HepG2 (cell line): ENCODE results near the gene PDLIM4. TPM values are rescaled to one million over a fixed set of nuclear protein-coding genes. Genes with fewer than 3 reads are reported as not detected.

ENCODE experiments used
- EED ChIP-seq: sonication (generic); formaldehyde crosslinking; IDR thresholded peaks from 2 replicates; pipeline ENCODE4 v1.5.0; 2020; ENCODE audit warnings: mild to moderate bottlenecking, missing genetic modification reagents
- MXD1 ChIP-seq: sonication (generic); formaldehyde crosslinking; IDR thresholded peaks from 2 replicates; pipeline ENCODE4 v1.4.0; 2020; ENCODE audit warnings: mild to moderate bottlenecking, missing genetic modification reagents
- SP1 ChIP-seq, 2 experiments: fragments of 450-650 bp in 1 of 2; sonication (generic) in 1 of 2; formaldehyde crosslinking in 1 of 2; IDR thresholded peaks; 2 replicates each; pipeline versions ENCODE4 v1.4.0 to v1.6.1; 2016 to 2020; ENCODE audit warnings: missing genetic modification reagents in 1 of 2
- YY1 ChIP-seq: IDR thresholded peaks from 2 replicates; pipeline ENCODE4 v1.6.1; 2011; ENCODE audit warnings: low read length, low read depth, moderate library complexity, mild to moderate bottlenecking; ENCODE audit not compliant: insufficient read depth, insufficient replicate concordance
- ZEB1 ChIP-seq: IDR thresholded peaks from 2 replicates; pipeline ENCODE4 v1.6.1; 2012; ENCODE audit warnings: mild to moderate bottlenecking, low read depth, inconsistent platforms; ENCODE audit not compliant: insufficient replicate concordance
- ZNF230 ChIP-seq: sonication (generic); formaldehyde crosslinking; IDR thresholded peaks from 2 replicates; pipeline ENCODE4 v1.4.0; 2020; ENCODE audit warnings: mild to moderate bottlenecking, missing genetic modification reagents
- ZNF264 ChIP-seq: sonication (generic); formaldehyde crosslinking; IDR thresholded peaks from 2 replicates; pipeline ENCODE4 v1.4.0; 2020; ENCODE audit warnings: missing genetic modification reagents
- ZNF441 ChIP-seq: sonication (generic); formaldehyde crosslinking; IDR thresholded peaks from 2 replicates; pipeline ENCODE4 v1.7.0; 2021; ENCODE audit warnings: missing genetic modification reagents, borderline replicate concordance
- ZNF446 ChIP-seq: sonication (generic); formaldehyde crosslinking; IDR thresholded peaks from 2 replicates; pipeline ENCODE4 v1.5.0; 2020; ENCODE audit warnings: mild to moderate bottlenecking, missing genetic modification reagents
- ZNF451 ChIP-seq: sonication (generic); formaldehyde crosslinking; IDR thresholded peaks from 2 replicates; pipeline ENCODE4 v1.5.0; 2020; ENCODE audit warnings: mild to moderate bottlenecking, missing genetic modification reagents
- ZNF556 ChIP-seq: sonication (generic); formaldehyde crosslinking; IDR thresholded peaks from 2 replicates; pipeline ENCODE4 v1.4.0; 2020; ENCODE audit warnings: mild to moderate bottlenecking, missing genetic modification reagents, borderline replicate concordance
- ZSCAN9 ChIP-seq: IDR thresholded peaks from 2 replicates; pipeline ENCODE4 v1.6.1; 2016; ENCODE audit warnings: borderline replicate concordance
- polyA plus RNA-seq, 8 experiments: library from polyadenylated mRNA; depleted of rRNA in 3 of 8; stranded (reverse) in 7 of 8; unstranded in 1 of 8; fragments of >200 nt; fragmentation: Illumina TruSeq in 4 of 8; extraction: Trizol in 4 of 8; gene quantifications; 2 replicates each; pipeline versions ENCODE4 v1.2.1 to v1.2.3, GENCODE V29; 2011 to 2016; ENCODE audit warnings: low read depth in 4 of 8, missing spikeins in 1 of 8, mixed read lengths in 1 of 8; ENCODE audit not compliant: insufficient read depth in 1 of 8
- total RNA-seq, 5 experiments: library from RNA; depleted of rRNA; stranded (reverse); fragments of >200 nt; fragmentation: Illumina TruSeq; extraction: Trizol; gene quantifications; 2 replicates each; pipeline ENCODE4 v1.2.3, GENCODE V29; 2016; ENCODE audit warnings: low read depth in 1 of 5
- TF ChIP-seq, protein P1 (sequence below): sonication (generic); formaldehyde crosslinking; IDR thresholded peaks from 2 replicates; pipeline ENCODE4 v1.4.0; 2020; ENCODE audit warnings: missing genetic modification reagents
- TF ChIP-seq, protein P2 (sequence below): sonication (generic); formaldehyde crosslinking; IDR thresholded peaks from 2 replicates; pipeline ENCODE4 v1.5.0; 2020; ENCODE audit warnings: mild to moderate bottlenecking, missing genetic modification reagents, borderline replicate concordance
- TF ChIP-seq, protein P3 (sequence below): sonication (generic); formaldehyde crosslinking; IDR thresholded peaks from 2 replicates; pipeline ENCODE4 v1.5.1; 2020; ENCODE audit warnings: mild to moderate bottlenecking, missing genetic modification reagents, moderate library complexity
- TF ChIP-seq, protein P4 (sequence below): sonication (generic); formaldehyde crosslinking; IDR thresholded peaks from 2 replicates; pipeline ENCODE4 v1.8.0; 2022; ENCODE audit warnings: mild to moderate bottlenecking, missing genetic modification reagents, moderate library complexity

Gene PDLIM4
- total and polyA plus RNA-seq, 2 of the 13 experiments (the other 11 are each of a cell fraction or from before 2014, with no cell fraction given), result 1.1 to 2.3 TPM

- TF ChIP-seq, protein P1, sequence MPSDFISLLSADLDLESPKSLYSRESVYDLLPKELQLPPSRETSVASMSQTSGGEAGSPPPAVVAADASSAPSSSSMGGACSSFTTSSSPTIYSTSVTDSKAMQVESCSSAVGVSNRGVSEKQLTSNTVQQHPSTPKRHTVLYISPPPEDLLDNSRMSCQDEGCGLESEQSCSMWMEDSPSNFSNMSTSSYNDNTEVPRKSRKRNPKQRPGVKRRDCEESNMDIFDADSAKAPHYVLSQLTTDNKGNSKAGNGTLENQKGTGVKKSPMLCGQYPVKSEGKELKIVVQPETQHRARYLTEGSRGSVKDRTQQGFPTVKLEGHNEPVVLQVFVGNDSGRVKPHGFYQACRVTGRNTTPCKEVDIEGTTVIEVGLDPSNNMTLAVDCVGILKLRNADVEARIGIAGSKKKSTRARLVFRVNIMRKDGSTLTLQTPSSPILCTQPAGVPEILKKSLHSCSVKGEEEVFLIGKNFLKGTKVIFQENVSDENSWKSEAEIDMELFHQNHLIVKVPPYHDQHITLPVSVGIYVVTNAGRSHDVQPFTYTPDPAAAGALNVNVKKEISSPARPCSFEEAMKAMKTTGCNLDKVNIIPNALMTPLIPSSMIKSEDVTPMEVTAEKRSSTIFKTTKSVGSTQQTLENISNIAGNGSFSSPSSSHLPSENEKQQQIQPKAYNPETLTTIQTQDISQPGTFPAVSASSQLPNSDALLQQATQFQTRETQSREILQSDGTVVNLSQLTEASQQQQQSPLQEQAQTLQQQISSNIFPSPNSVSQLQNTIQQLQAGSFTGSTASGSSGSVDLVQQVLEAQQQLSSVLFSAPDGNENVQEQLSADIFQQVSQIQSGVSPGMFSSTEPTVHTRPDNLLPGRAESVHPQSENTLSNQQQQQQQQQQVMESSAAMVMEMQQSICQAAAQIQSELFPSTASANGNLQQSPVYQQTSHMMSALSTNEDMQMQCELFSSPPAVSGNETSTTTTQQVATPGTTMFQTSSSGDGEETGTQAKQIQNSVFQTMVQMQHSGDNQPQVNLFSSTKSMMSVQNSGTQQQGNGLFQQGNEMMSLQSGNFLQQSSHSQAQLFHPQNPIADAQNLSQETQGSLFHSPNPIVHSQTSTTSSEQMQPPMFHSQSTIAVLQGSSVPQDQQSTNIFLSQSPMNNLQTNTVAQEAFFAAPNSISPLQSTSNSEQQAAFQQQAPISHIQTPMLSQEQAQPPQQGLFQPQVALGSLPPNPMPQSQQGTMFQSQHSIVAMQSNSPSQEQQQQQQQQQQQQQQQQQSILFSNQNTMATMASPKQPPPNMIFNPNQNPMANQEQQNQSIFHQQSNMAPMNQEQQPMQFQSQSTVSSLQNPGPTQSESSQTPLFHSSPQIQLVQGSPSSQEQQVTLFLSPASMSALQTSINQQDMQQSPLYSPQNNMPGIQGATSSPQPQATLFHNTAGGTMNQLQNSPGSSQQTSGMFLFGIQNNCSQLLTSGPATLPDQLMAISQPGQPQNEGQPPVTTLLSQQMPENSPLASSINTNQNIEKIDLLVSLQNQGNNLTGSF, result peak; percentile 33; the same call in 1 of the 2 replicates
- TF ChIP-seq ZNF264 (CRISPR knock-in tag) (no peak), SP1 (IDR thresholded peaks at IDR 0.05) (no peak), SP1 (CRISPR knock-in tag; IDR thresholded peaks at IDR 0.05) (peak; percentile 55), ZSCAN9 (CRISPR knock-in tag) (no peak), ZNF441 (CRISPR knock-in tag) (peak; percentile 61; the same call in 1 of the 2 replicates), ZNF230 (no peak; the same call in 1 of the 2 replicates), ZNF451 (peak; percentile 81; the same call in 1 of the 2 replicates), EED (CRISPR knock-in tag) (peak; percentile 56; the same call in 1 of the 2 replicates), ZNF446 (CRISPR knock-in tag) (peak; percentile 88; the same call in 1 of the 2 replicates), ZNF556 (peak; percentile 74; the same call in 1 of the 2 replicates), MXD1 (CRISPR knock-in tag) (no peak; the same call in 1 of the 2 replicates), YY1 (peak; percentile 65), ZEB1 (peak; percentile 7)
- TF ChIP-seq, protein P2, sequence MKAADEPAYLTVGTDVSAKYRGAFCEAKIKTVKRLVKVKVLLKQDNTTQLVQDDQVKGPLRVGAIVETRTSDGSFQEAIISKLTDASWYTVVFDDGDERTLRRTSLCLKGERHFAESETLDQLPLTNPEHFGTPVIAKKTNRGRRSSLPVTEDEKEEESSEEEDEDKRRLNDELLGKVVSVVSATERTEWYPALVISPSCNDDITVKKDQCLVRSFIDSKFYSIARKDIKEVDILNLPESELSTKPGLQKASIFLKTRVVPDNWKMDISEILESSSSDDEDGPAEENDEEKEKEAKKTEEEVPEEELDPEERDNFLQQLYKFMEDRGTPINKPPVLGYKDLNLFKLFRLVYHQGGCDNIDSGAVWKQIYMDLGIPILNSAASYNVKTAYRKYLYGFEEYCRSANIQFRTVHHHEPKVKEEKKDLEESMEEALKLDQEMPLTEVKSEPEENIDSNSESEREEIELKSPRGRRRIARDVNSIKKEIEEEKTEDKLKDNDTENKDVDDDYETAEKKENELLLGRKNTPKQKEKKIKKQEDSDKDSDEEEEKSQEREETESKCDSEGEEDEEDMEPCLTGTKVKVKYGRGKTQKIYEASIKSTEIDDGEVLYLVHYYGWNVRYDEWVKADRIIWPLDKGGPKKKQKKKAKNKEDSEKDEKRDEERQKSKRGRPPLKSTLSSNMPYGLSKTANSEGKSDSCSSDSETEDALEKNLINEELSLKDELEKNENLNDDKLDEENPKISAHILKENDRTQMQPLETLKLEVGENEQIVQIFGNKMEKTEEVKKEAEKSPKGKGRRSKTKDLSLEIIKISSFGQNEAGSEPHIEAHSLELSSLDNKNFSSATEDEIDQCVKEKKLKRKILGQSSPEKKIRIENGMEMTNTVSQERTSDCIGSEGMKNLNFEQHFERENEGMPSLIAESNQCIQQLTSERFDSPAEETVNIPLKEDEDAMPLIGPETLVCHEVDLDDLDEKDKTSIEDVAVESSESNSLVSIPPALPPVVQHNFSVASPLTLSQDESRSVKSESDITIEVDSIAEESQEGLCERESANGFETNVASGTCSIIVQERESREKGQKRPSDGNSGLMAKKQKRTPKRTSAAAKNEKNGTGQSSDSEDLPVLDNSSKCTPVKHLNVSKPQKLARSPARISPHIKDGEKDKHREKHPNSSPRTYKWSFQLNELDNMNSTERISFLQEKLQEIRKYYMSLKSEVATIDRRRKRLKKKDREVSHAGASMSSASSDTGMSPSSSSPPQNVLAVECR (CRISPR knock-in tag), result peak; percentile 80
- TF ChIP-seq, protein P3, sequence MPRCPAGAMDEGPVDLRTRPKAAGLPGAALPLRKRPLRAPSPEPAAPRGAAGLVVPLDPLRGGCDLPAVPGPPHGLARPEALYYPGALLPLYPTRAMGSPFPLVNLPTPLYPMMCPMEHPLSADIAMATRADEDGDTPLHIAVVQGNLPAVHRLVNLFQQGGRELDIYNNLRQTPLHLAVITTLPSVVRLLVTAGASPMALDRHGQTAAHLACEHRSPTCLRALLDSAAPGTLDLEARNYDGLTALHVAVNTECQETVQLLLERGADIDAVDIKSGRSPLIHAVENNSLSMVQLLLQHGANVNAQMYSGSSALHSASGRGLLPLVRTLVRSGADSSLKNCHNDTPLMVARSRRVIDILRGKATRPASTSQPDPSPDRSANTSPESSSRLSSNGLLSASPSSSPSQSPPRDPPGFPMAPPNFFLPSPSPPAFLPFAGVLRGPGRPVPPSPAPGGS, result peak; percentile 94
- TF ChIP-seq, protein P4, sequence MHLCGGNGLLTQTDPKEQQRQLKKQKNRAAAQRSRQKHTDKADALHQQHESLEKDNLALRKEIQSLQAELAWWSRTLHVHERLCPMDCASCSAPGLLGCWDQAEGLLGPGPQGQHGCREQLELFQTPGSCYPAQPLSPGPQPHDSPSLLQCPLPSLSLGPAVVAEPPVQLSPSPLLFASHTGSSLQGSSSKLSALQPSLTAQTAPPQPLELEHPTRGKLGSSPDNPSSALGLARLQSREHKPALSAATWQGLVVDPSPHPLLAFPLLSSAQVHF, result peak; percentile 59; the same call in 1 of the 2 replicates
Measured at GRCh38 chr5:132227485-132228240, 29.8 kb upstream of the PDLIM4 start, which contains the start of gene P4HA2 (continued).
